ENCODE data around the gene TESPA1. TPM values are rescaled to one million over a fixed set of nuclear protein-coding genes. Genes with fewer than 3 reads are reported as not detected.
"Not testable (repeated sequence)": the region's sequence is repeated elsewhere in the genome, so short reads cannot be mapped to it uniquely, and the experiment has no call there.

Gene TESPA1
- total RNA-seq, 1 donor from 2014 or later: not detected

GRCh38 chr12:54950071-54950727, 34.4 kb downstream of the TESPA1 start:
- no peak for TF ChIP-seq CTCF (IDR thresholded peaks at IDR 0.05; ENCODE audit: insufficient read depth, low read length, poor library complexity, severe bottlenecking)
- H3K4me3 ChIP-seq (ENCODE audit: low read depth, low read length): no peak overlapping the region
- H3K36me3 ChIP-seq (ENCODE audit: control insufficient read depth, insufficient read depth, low read length): no peaks in the 10 kb centered on the region
- no peak for DNase-seq (ENCODE audit: low read depth)
- H3K27me3 ChIP-seq (ENCODE audit: control insufficient read depth, insufficient read depth, low read length): no peaks in the 10 kb centered on the region

DNA sequence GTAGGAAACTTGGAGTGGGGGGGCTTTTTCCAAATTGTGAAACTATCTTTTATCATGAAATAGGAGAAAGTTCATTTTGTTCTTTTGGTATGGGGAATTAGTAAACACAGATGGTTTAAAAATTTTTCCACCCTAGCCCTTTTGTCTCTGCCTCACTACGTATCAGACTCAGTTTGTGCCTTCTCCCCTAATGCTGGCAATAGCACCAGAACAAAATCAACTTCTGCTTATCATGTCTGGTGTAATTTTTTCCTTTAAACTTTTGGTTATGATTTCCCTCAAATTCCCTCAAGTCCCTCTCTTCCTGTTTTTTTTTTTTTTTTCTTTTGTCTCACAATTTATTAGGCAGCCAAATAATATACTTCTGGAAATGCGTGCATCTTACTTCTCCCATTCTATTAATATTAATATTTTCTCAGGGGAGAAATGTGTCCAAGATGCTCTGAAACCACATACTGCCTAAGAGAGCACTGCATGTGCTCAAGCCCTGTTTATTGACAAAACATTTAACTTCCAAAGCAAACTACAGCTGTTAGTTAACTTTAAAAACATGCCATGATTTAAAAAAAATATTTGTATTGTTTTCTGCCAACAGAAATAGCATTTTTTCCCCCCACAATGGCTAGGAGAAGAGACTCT, 35.4 kb downstream of the TESPA1 start:
- H3K36me3 ChIP-seq (ENCODE audit: control insufficient read depth, insufficient read depth, low read length): no peaks in the 10 kb centered on the region
- H3K4me3 ChIP-seq (ENCODE audit: low read depth, low read length): no peak overlapping the region
- TF ChIP-seq CTCF (IDR thresholded peaks at IDR 0.05; ENCODE audit: insufficient read depth, low read length, poor library complexity, severe bottlenecking): no peak
- H3K27me3 ChIP-seq (ENCODE audit: control insufficient read depth, insufficient read depth, low read length): no peaks in the 10 kb centered on the region
- DNase-seq (ENCODE audit: low read depth): no peak

- Histone ChIP-seq H3K27me3 (ENCODE audit: control insufficient read depth, insufficient read depth, low read length) (no peaks in the 10 kb centered on the region), H3K4me3 (ENCODE audit: low read depth, low read length) (no peak overlapping the region), H3K36me3 (ENCODE audit: control insufficient read depth, insufficient read depth, low read length) (no peaks in the 10 kb centered on the region)
- TF ChIP-seq CTCF (IDR thresholded peaks at IDR 0.05; ENCODE audit: insufficient read depth, low read length, poor library complexity, severe bottlenecking): no peak
- DNase-seq (ENCODE audit: low read depth): no peak
Observed at GRCh38 chr12:54948171-54948570, 36.4 kb downstream of the TESPA1 start.

- TF ChIP-seq CTCF (IDR thresholded peaks at IDR 0.05; ENCODE audit: insufficient read depth, low read length, poor library complexity, severe bottlenecking): no peak
- Histone ChIP-seq H3K36me3 (ENCODE audit: control insufficient read depth, insufficient read depth, low read length) (no peaks in the 10 kb centered on the region), H3K27me3 (ENCODE audit: control insufficient read depth, insufficient read depth, low read length) (no peaks in the 10 kb centered on the region), H3K4me3 (ENCODE audit: low read depth, low read length) (no peak overlapping the region)
- no peak for DNase-seq (ENCODE audit: low read depth)
Observed at GRCh38 chr12:54945082-54945481, 39.5 kb downstream of the TESPA1 start.

- H3K27me3 ChIP-seq (ENCODE audit: control insufficient read depth, insufficient read depth, low read length); DNase-seq (ENCODE audit: low read depth); H3K36me3 ChIP-seq (ENCODE audit: control insufficient read depth, insufficient read depth, low read length); H3K4me3 ChIP-seq (ENCODE audit: low read depth, low read length): not testable (repeated sequence)
Observed at GRCh38 chr12:54943292-54943691, 41.3 kb downstream of the TESPA1 start.

GRCh38 chr12:54941659-54942058, 42.9 kb downstream of the TESPA1 start:
- no peak for TF ChIP-seq CTCF (IDR thresholded peaks at IDR 0.05; ENCODE audit: insufficient read depth, low read length, poor library complexity, severe bottlenecking)
- DNase-seq (ENCODE audit: low read depth): no peak

More at GRCh38 chr12:54941659-54942058, 42.9 kb downstream of the TESPA1 start:
- no peak overlapping the region for H3K4me3 ChIP-seq (ENCODE audit: low read depth, low read length)
- no peaks in the 10 kb centered on the region for H3K27me3 ChIP-seq (ENCODE audit: control insufficient read depth, insufficient read depth, low read length)
- no peaks in the 10 kb centered on the region for H3K36me3 ChIP-seq (ENCODE audit: control insufficient read depth, insufficient read depth, low read length)
